ENCODE results near the gene HEATR5B. TPM values are rescaled to one million over a fixed set of nuclear protein-coding genes. Genes with fewer than 3 reads are reported as not detected.

Gene HEATR5B
- total and polyA plus RNA-seq, 2 of the 4 experiments (the other 2 are of a cell fraction) = 8.3 to 17.9 TPM

GRCh38 chr2:37029758-37030157, 54.4 kb downstream of the HEATR5B start:
- Histone ChIP-seq H2BK20ac (ENCODE audit: low read depth, low read length) (no peak overlapping the region), H4K20me1 (ENCODE audit: insufficient read depth, low read length) (no peaks in the 10 kb centered on the region), H3K4ac (ENCODE audit: low read depth, low read length) (no peak overlapping the region), H3K27ac (ENCODE audit: insufficient read depth, low read length) (no peak overlapping the region), H3K9me1 (ENCODE audit: insufficient read depth, low read length) (no peaks in the 10 kb centered on the region; the same call in 1 of the 2 replicates), H2BK120ac (ENCODE audit: low read depth, low read length) (no peak overlapping the region), H3K4me2 (ENCODE audit: low read depth, low read length) (no peak overlapping the region), H3K14ac (replicated peaks; ENCODE audit: low read depth, low read length) (no peak overlapping the region), H3K56ac (ENCODE audit: extremely low read depth, insufficient read depth, low read length) (no peak overlapping the region), H3K4me3 (ENCODE audit: insufficient read depth, low read depth, low read length) (no peak overlapping the region), H3K79me1 (ENCODE audit: low read depth in 1 of 2, low read length in 2 of 2) (no peaks in the 10 kb centered on the region), H2AFZ (replicated peaks; ENCODE audit: low read length, poor library complexity) (no peak overlapping the region), H3K23ac (ENCODE audit: low read depth, low read length) (no peak overlapping the region), H3K4me1 (ENCODE audit: control insufficient read depth, insufficient read depth, low read length) (no peaks in the 10 kb centered on the region), H3K9me3 (ENCODE audit: control insufficient read depth, insufficient read depth, low read length) (no peaks in the 10 kb centered on the region), H3K18ac (ENCODE audit: low read depth, low read length) (no peak overlapping the region), H4K5ac (ENCODE audit: low read depth, low read length) (no peak overlapping the region), H3K36me3 (ENCODE audit: control insufficient read depth, insufficient read depth, low read length) (peaks cover 16% of the 10 kb centered on the region), H2BK5ac (ENCODE audit: low read depth, low read length, poor library complexity, severe bottlenecking) (no peak overlapping the region), H4K91ac (ENCODE audit: insufficient read depth, low read depth, low read length) (no peak overlapping the region), H3K9ac (ENCODE audit: low read depth, low read length) (no peak overlapping the region), H3K27me3 (ENCODE audit: control insufficient read depth, insufficient read depth, low read length) (no peaks in the 10 kb centered on the region), H2AK9ac (replicated peaks; ENCODE audit: low read depth, low read length, poor library complexity) (no peak overlapping the region), H2AK5ac (ENCODE audit: low read depth, low read length) (no peak overlapping the region), H4K8ac (ENCODE audit: low read depth in 2 of 2, low read length in 2 of 2) (no peak overlapping the region), H2BK15ac (ENCODE audit: low read depth, low read length) (no peak overlapping the region)
- in situ Hi-C loops (cut with MboI; ENCODE audit: low sequenced_read_pairs) = no loop called here
- DNase-seq (no peak), ATAC-seq (ENCODE audit: low read depth) (no peak)
- dilution Hi-C loops (cut with HindIII; ENCODE audit: low sequenced_read_pairs, unreplicated experiment) = no loop called here
- no TSS peak for BruUV-seq (replicated peaks)
- ChIA-PET CTCF (no interaction called here), POLR2A (ENCODE audit: unreplicated experiment) (no interaction called here)
- intact Hi-C loops (cut with micrococcal nuclease) = no loop called here
- no peak for TF ChIP-seq RFX5 (IDR thresholded peaks at IDR 0.05; ENCODE audit: low read depth, low read length)
- TF ChIP-seq MXI1 (IDR thresholded peaks at IDR 0.05; ENCODE audit: borderline replicate concordance, low read depth, low read length) = no peak
- TF ChIP-seq MAFK (IDR thresholded peaks at IDR 0.05; ENCODE audit: low read depth, low read length) = no peak
- TF ChIP-seq NFE2L2 (IDR thresholded peaks at IDR 0.05; ENCODE audit: low read depth, low read length) = no peak
- WGBS, 2 experiments (ENCODE audit: extremely low coverage in 2 of 2, insufficient read length in 1 of 2) = no CpG with 5 or more reads among the region's 8 CpGs
